Upper lobe of right lung (tissue), 1 donor: ENCODE results near the gene TFE3. TPM values are rescaled to one million over a fixed set of nuclear protein-coding genes. Genes with fewer than 3 reads are reported as not detected.

Experiments used
- ATAC-seq: fragments of 200-7000 bp; cut with Tn5 transposase; one replicate; pipeline ENCODE4 v1.9.1; 2020; ENCODE audit warnings: mild to moderate bottlenecking, moderate library complexity
- DNase-seq: peaks from one replicate; pipeline ENCODE4 v3.0.0-alpha.2; 2020
- H3K27ac ChIP-seq: fragments of 200-600 bp; one replicate; pipeline ENCODE4 v1.8.0; 2022
- H3K27me3 ChIP-seq: fragments of 200-600 bp; one replicate; pipeline ENCODE4 v1.8.0; 2022; ENCODE audit warnings: mild to moderate bottlenecking
- H3K36me3 ChIP-seq: fragments of 200-600 bp; one replicate; pipeline ENCODE4 v1.8.0; 2022
- H3K4me1 ChIP-seq: fragments of 200-600 bp; one replicate; pipeline ENCODE4 v1.8.0; 2022
- H3K4me3 ChIP-seq: fragments of 200-600 bp; one replicate; pipeline ENCODE4 v1.8.0; 2022; ENCODE audit warnings: mild to moderate bottlenecking
- H3K9me3 ChIP-seq: fragments of 200-600 bp; one replicate; pipeline ENCODE4 v1.8.0; 2022
- intact Hi-C: fragments of 100-400 bp; cut with DNase I; formaldehyde crosslinking; loops from one replicate; pipeline ENCODE4 v1.11.0; 2022
- total RNA-seq: library from RNA; stranded (reverse); fragmentation: NEBNext Ultra II Directional; extraction: Animal tissue kit (Norgen Biotek cat#: 25700); gene quantifications from one replicate; pipeline ENCODE4 v1.2.1, GENCODE V29; 2021
- TF ChIP-seq, protein P1 (sequence below): fragments of 200-600 bp; IDR thresholded peaks from one replicate; pipeline ENCODE4 v1.8.0; 2022; ENCODE audit warnings: antibody characterized with exemption
- donor health status: DM: no; HTN: yes; CAD: no; lungs with severe emphysema.

Gene TFE3
- total RNA-seq, 1 donor from 2014 or later, result 62.4 TPM

DNA sequence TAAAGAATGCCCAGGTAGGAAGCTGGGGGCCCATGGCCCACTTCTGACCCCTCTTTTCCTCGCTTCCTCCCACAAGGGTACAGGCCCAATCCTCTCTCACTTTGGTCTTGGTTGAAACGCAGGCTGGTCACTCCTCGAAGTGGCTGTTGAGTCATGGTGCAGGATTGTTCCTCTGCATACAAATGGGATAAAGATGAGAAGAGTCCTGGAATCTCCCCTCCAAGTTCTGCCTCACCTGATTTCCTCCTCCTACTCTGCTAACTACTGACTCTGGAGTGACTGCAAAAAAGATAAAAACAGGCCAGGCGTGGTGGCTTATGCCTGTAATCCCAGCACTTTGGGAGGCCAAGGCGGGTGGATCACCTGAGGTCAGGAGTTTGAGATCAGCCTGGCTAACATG, 34.8 kb upstream of the TFE3 start:
- intact Hi-C loops, result no loop called here
- no peak overlapping the region for H3K4me3 ChIP-seq
- DNase-seq (no peak), ATAC-seq (no peak)
- TF ChIP-seq, protein P1, sequence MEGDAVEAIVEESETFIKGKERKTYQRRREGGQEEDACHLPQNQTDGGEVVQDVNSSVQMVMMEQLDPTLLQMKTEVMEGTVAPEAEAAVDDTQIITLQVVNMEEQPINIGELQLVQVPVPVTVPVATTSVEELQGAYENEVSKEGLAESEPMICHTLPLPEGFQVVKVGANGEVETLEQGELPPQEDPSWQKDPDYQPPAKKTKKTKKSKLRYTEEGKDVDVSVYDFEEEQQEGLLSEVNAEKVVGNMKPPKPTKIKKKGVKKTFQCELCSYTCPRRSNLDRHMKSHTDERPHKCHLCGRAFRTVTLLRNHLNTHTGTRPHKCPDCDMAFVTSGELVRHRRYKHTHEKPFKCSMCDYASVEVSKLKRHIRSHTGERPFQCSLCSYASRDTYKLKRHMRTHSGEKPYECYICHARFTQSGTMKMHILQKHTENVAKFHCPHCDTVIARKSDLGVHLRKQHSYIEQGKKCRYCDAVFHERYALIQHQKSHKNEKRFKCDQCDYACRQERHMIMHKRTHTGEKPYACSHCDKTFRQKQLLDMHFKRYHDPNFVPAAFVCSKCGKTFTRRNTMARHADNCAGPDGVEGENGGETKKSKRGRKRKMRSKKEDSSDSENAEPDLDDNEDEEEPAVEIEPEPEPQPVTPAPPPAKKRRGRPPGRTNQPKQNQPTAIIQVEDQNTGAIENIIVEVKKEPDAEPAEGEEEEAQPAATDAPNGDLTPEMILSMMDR, result no peak
- H3K36me3 ChIP-seq, result peaks cover 4% of the 10 kb centered on the region
- H3K9me3 ChIP-seq, result no peaks in the 10 kb centered on the region
- peaks cover 4% of the 10 kb centered on the region for H3K4me1 ChIP-seq
- no peaks in the 10 kb centered on the region for H3K27me3 ChIP-seq
- no peak overlapping the region for H3K27ac ChIP-seq

GRCh38 chrX:49075347-49075746, 32.2 kb upstream of the TFE3 start:
- Histone ChIP-seq H3K36me3 (peaks cover 4% of the 10 kb centered on the region), H3K4me3 (no peak overlapping the region), H3K4me1 (peaks cover 4% of the 10 kb centered on the region), H3K27me3 (no peaks in the 10 kb centered on the region), H3K9me3 (no peaks in the 10 kb centered on the region), H3K27ac (no peak overlapping the region)
- TF ChIP-seq, protein P1, result no peak
- DNase-seq, result no peak
- ATAC-seq, result no peak
- intact Hi-C loops, result no loop called here

DNA sequence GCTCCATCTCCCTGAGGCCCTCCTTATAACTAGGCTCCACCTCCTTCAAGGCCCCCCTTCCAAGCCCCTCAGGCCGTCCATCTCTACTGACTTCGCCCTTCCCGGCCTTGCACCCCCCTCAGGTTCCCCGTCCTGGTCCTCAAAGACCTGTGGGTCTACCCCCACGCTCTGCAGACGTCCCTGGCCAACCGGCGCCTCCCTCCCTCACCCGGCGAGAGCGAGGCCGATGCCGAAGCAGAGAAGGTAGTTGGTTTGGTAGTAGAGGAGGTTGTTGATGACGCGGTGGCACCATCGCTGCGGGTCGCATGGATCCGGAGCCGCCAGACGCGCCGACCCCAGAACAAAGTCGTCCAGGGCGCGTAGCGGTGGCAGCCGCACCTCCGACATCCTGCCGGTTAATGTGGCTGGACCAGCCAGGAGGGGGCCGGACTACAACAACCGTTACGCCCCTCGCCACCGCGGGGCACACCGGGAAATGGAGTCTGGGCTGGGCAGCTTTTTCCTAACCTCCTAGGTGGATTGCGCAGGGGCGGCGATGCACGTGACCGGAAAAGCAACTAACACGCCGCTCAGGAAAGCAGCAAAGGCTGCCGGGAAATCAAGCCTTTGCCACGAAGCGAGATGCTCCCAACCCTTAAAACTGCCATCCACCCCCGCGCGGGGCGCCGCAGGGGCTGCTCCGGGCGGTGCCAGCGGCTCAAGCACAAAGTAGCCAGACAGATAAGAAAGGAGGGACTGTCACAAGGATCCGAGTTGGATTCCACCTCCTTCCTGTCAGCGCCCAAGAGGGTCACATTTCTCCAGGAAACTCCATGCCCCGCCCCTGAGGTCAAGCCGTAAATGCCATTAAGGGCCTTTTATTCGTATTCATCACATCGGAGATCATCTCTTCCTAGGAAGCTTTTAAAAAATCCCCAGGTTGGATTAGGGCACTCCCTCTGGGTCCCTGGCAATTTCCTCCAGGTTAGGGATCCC, 30.7 kb upstream of the TFE3 start, which contains the start of gene PRAF2:
TSS of gene PRAF2 (minus strand) at position 402 of the 975 bp plus-strand sequence. CDS start at position 387, 15 bp downstream.
- Histone ChIP-seq H3K4me3 (peak within 1 kb of the TSS; percentile 58), H3K27me3 (no peaks in the 10 kb centered on the region), H3K4me1 (peaks cover 4% of the 10 kb centered on the region), H3K36me3 (peaks cover 4% of the 10 kb centered on the region), H3K9me3 (no peaks in the 10 kb centered on the region), H3K27ac (peak within 1 kb of the TSS; percentile 75)
- intact Hi-C loops, result no loop called here
- peak; percentile 95 for DNase-seq
- TF ChIP-seq, protein P1, result no peak
- ATAC-seq, result peak; percentile 93

- Histone ChIP-seq H3K4me1 (no peaks in the 10 kb centered on the region), H3K27me3 (no peaks in the 10 kb centered on the region), H3K4me3 (peak overlapping the region; percentile 58), H3K9me3 (no peaks in the 10 kb centered on the region), H3K27ac (no peak overlapping the region), H3K36me3 (peaks cover 4% of the 10 kb centered on the region)
- TF ChIP-seq, protein P1, result no peak
- DNase-seq (no peak), ATAC-seq (no peak)
- intact Hi-C loops, result no loop called here
These were observed 29.5 kb upstream of the TFE3 start for GRCh38 chrX:49072712-49073095.

DNA sequence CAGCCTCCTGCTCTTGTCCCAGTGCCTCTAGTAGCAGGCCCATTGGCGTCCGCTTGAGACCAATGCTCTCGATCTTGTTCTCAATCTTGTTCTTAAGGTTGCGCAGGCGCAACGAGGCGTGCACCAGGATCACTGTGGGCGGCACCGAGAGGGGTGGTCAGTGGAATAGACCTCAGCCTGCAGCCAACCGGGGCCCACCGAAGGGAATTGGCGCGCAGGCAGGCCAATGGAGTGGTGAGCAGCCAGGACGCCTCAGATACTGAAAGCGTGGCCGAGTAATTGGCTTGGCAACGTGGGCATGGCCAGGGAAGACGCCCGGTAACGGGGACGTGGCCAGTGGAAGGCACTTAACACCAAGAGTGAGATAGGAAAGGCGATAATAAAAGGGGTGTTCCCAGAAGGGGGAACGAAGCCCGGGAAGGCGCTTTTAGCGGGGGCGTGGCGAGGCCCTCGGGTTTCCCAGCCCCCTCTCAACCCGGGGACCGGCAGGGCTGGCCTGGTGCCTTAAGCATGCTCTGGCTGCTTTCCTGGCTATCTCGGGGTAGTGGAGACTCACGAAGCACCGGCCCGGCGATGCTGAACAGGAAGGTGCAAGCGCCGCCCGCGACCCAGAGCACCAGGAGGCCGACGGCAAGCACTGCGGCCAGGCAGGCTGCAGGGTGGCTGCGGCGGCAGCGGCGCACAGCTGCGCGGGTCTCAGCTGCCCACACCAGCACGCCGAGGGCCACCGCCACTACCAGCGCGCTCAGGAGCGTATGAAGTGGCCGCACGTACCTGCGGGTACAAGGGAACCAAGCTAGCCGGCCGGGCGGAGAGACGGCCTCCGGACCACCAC, 28.9 kb upstream of the TFE3 start:
- intact Hi-C loops, result no loop called here
- peaks cover 4% of the 10 kb centered on the region for H3K36me3 ChIP-seq
- ATAC-seq (peak; percentile 88), DNase-seq (peak; percentile 89)
- no peak overlapping the region for H3K27ac ChIP-seq
- no peaks in the 10 kb centered on the region for H3K27me3 ChIP-seq
- H3K9me3 ChIP-seq, result no peaks in the 10 kb centered on the region
- TF ChIP-seq, protein P1, result no peak
- peak overlapping the region; percentile 31 for H3K4me3 ChIP-seq
- no peaks in the 10 kb centered on the region for H3K4me1 ChIP-seq
